Hepatocyte (in vitro differentiated cells): ENCODE data around the gene LRRIQ1.

ENCODE experiments used
- EZH2 ChIP-seq: fragments of 200-600 bp; sonication (generic); IDR thresholded peaks from 2 replicates; pipeline ENCODE4 v1.6.1; 2016; ENCODE audit warnings: antibody characterized with exemption, mild to moderate bottlenecking, borderline replicate concordance
- EZH2phosphoT487 ChIP-seq: fragments of 200-600 bp; sonication (generic); IDR thresholded peaks from one replicate; pipeline ENCODE4 v1.6.1; 2018; ENCODE audit warnings: antibody characterized with exemption, mild to moderate bottlenecking, low read depth, moderate library complexity; ENCODE audit not compliant: unreplicated experiment, severe bottlenecking
- TF ChIP-seq, protein P1 (sequence below): fragments of 200-600 bp; sonication (generic); IDR thresholded peaks from 2 replicates; pipeline ENCODE4 v1.5.1; 2016; ENCODE audit warnings: antibody characterized with exemption, mild to moderate bottlenecking; ENCODE audit not compliant: poor library complexity

DNA sequence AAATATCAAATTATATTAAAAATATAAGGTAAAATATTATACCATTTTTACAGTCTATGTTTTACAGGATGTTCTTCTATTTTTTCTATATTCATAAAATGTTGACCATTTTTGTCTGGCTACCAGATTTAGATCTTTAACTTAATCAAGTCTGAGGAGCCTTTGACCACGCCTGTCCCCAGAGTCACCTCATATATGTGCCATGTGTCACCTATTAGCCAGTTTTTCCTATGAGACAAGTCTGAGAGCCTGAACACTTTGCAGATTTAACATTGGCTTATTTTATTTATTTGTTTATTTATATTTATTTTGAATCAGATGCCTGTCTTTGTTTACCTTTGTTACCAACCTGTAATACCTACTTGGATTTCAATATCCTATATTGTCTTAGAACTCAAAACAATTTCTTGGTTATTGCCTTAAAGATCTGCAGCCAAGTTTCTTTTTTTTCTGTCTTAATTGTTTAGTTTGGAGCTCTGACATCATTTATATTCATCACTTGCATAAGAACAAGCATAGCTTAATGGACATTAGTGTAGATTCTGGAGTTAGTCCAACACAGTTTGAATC, 127.7 kb downstream of the LRRIQ1 start:
- TF ChIP-seq, protein P1, sequence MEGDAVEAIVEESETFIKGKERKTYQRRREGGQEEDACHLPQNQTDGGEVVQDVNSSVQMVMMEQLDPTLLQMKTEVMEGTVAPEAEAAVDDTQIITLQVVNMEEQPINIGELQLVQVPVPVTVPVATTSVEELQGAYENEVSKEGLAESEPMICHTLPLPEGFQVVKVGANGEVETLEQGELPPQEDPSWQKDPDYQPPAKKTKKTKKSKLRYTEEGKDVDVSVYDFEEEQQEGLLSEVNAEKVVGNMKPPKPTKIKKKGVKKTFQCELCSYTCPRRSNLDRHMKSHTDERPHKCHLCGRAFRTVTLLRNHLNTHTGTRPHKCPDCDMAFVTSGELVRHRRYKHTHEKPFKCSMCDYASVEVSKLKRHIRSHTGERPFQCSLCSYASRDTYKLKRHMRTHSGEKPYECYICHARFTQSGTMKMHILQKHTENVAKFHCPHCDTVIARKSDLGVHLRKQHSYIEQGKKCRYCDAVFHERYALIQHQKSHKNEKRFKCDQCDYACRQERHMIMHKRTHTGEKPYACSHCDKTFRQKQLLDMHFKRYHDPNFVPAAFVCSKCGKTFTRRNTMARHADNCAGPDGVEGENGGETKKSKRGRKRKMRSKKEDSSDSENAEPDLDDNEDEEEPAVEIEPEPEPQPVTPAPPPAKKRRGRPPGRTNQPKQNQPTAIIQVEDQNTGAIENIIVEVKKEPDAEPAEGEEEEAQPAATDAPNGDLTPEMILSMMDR: no peak
- TF ChIP-seq EZH2 (no peak), EZH2phosphoT487 (no peak)
